IMR-90 (cell line): ENCODE results near the gene MOB3B. TPM values are rescaled to one million over a fixed set of nuclear protein-coding genes. Genes with fewer than 3 reads are reported as not detected.

ENCODE experiments used
- ATAC-seq: fragments of 200-7000 bp; cut with Tn5 transposase; 2 replicates; pipeline ENCODE4 v1.9.1; 2020; ENCODE audit warnings: low read depth, mild to moderate bottlenecking, moderate library complexity
- BruUV-seq: library from RNA; stranded (reverse); fragments of 400-500 nt; replicated peaks from 2 replicates; lab custom pipeline; 2021; lab: Mats Ljungman, UMichigan
- CTCF ChIA-PET: fragments of 300-600 bp; formaldehyde crosslinking; extraction: SDS; loops from one replicate; lab custom pipeline; 2021; ENCODE audit warnings: antibody characterized with exemption; lab: Yijun Ruan, JAX
- POLR2A ChIA-PET: fragments of 300-600 bp; sonication (Branson Sonifier 250); formaldehyde crosslinking; loops from one replicate; lab custom pipeline; 2022; ENCODE audit warnings: antibody characterized with exemption; ENCODE audit not compliant: unreplicated experiment; lab: Charles Lee
- DNase-seq: peaks from one replicate; pipeline ENCODE4 v3.0.0; 2013
- H2AFZ ChIP-seq: replicated peaks from 2 replicates; pipeline ENCODE3; 2013; ENCODE audit warnings: low read length, mild to moderate bottlenecking; ENCODE audit not compliant: poor library complexity
- H2AK5ac ChIP-seq: 2 replicates; pipeline ENCODE4 v1.6.1; 2013; ENCODE audit warnings: low read depth, low read length, inconsistent platforms
- H2AK9ac ChIP-seq: replicated peaks from 2 replicates; pipeline ENCODE3; 2013; ENCODE audit warnings: mild to moderate bottlenecking, low read depth, low read length, moderate library complexity; ENCODE audit not compliant: poor library complexity
- H2BK120ac ChIP-seq: 2 replicates; pipeline ENCODE4 v1.6.1; 2013; ENCODE audit warnings: low read depth, low read length, inconsistent platforms
- H2BK15ac ChIP-seq: 3 replicates; pipeline ENCODE4 v1.6.1; 2013; ENCODE audit warnings: low read depth, low read length, inconsistent platforms
- H2BK20ac ChIP-seq: 2 replicates; pipeline ENCODE4 v1.6.1; 2013; ENCODE audit warnings: low read depth, mild to moderate bottlenecking, inconsistent platforms, low read length, moderate library complexity
- H2BK5ac ChIP-seq: 2 replicates; pipeline ENCODE4 v1.6.1; 2013; ENCODE audit warnings: mild to moderate bottlenecking, low read depth, low read length, inconsistent platforms; ENCODE audit not compliant: poor library complexity, severe bottlenecking
- H3K14ac ChIP-seq: replicated peaks from 2 replicates; pipeline ENCODE4 v1.6.1; 2013; ENCODE audit warnings: low read depth, low read length, inconsistent platforms
- H3K18ac ChIP-seq: 2 replicates; pipeline ENCODE4 v1.6.1; 2013; ENCODE audit warnings: low read depth, low read length, control low read depth
- H3K23ac ChIP-seq: 2 replicates; pipeline ENCODE4 v1.6.1; 2013; ENCODE audit warnings: low read depth, low read length, inconsistent platforms
- H3K27ac ChIP-seq: 2 replicates; pipeline ENCODE4 v1.5.1; 2013; ENCODE audit warnings: mild to moderate bottlenecking, control low read depth, low read length; ENCODE audit not compliant: insufficient read depth
- H3K27me3 ChIP-seq: 2 replicates; pipeline ENCODE4 v1.6.1; 2013; ENCODE audit warnings: low read length; ENCODE audit not compliant: control insufficient read depth, insufficient read depth
- H3K36me3 ChIP-seq: 2 replicates; pipeline ENCODE4 v1.6.1; 2013; ENCODE audit warnings: low read length, mixed read lengths; ENCODE audit not compliant: control insufficient read depth, insufficient read depth
- H3K4ac ChIP-seq: 2 replicates; pipeline ENCODE4 v1.6.1; 2013; ENCODE audit warnings: low read depth, low read length, inconsistent platforms
- H3K4me1 ChIP-seq: 2 replicates; pipeline ENCODE4 v1.6.1; 2013; ENCODE audit warnings: low read length, mixed read lengths; ENCODE audit not compliant: control insufficient read depth, insufficient read depth
- H3K4me2 ChIP-seq: 2 replicates; pipeline ENCODE4 v1.6.1; 2013; ENCODE audit warnings: low read depth, mild to moderate bottlenecking, control low read depth, low read length, moderate library complexity
- H3K4me3 ChIP-seq: 2 replicates; pipeline ENCODE4 v1.5.1; 2013; ENCODE audit warnings: low read depth, mild to moderate bottlenecking, control low read depth, low read length, moderate library complexity; ENCODE audit not compliant: insufficient read depth
- H3K56ac ChIP-seq: 2 replicates; pipeline ENCODE4 v1.6.1; 2013; ENCODE audit warnings: low read length, inconsistent platforms; ENCODE audit not compliant: insufficient read depth; ENCODE audit errors: extremely low read depth
- H3K79me1 ChIP-seq, 2 experiments: 2 replicates each; pipeline ENCODE4 v1.6.1; 2013; ENCODE audit warnings: low read length in 2 of 2, inconsistent platforms in 1 of 2, low read depth in 1 of 2
- H3K9ac ChIP-seq: 2 replicates; pipeline ENCODE4 v1.6.1; 2013; ENCODE audit warnings: low read depth, low read length, control low read depth
- H3K9me1 ChIP-seq: 2 replicates; pipeline ENCODE4 v1.6.1; 2013; ENCODE audit warnings: low read length, inconsistent platforms; ENCODE audit not compliant: insufficient read depth
- H3K9me3 ChIP-seq: 2 replicates; pipeline ENCODE4 v1.6.1; 2013; ENCODE audit warnings: low read length; ENCODE audit not compliant: control insufficient read depth, insufficient read depth
- H4K20me1 ChIP-seq: 2 replicates; pipeline ENCODE4 v1.6.1; 2013; ENCODE audit warnings: low read length, inconsistent platforms; ENCODE audit not compliant: insufficient read depth
- H4K5ac ChIP-seq: 2 replicates; pipeline ENCODE4 v1.6.1; 2013; ENCODE audit warnings: mild to moderate bottlenecking, low read depth, low read length, control low read depth
- H4K8ac ChIP-seq, 2 experiments: 2 replicates each; pipeline ENCODE4 v1.6.1; 2013; ENCODE audit warnings: low read depth in 2 of 2, low read length in 2 of 2, control low read depth in 1 of 2, inconsistent platforms in 1 of 2
- H4K91ac ChIP-seq: 2 replicates; pipeline ENCODE4 v1.6.1; 2013; ENCODE audit warnings: low read depth, low read length, inconsistent platforms; ENCODE audit not compliant: insufficient read depth
- BHLHE40 ChIP-seq: fragments of 150-350 bp; IDR thresholded peaks from 2 replicates; pipeline ENCODE4 v1.6.1; 2016; ENCODE audit warnings: mild to moderate bottlenecking, low read depth, low read length
- CHD1 ChIP-seq: IDR thresholded peaks from 2 replicates; pipeline ENCODE4 v1.6.1; 2012; ENCODE audit warnings: low read depth, low read length, improper control_type of control experiment
- MAZ ChIP-seq: IDR thresholded peaks from 2 replicates; pipeline ENCODE4 v1.6.1; 2012; ENCODE audit warnings: low read depth, mild to moderate bottlenecking, low read length, improper control_type of control experiment, moderate library complexity, borderline replicate concordance
- MXI1 ChIP-seq: IDR thresholded peaks from 2 replicates; pipeline ENCODE4 v1.6.1; 2012; ENCODE audit warnings: low read depth, mild to moderate bottlenecking, low read length, moderate library complexity, borderline replicate concordance
- NFE2L2 ChIP-seq: fragments of 150-350 bp; IDR thresholded peaks from 2 replicates; pipeline ENCODE4 v1.6.1; 2016; ENCODE audit warnings: low read depth, mild to moderate bottlenecking, low read length
- POLR2A ChIP-seq: IDR thresholded peaks from 2 replicates; pipeline ENCODE4 v1.6.1; 2012; ENCODE audit warnings: mild to moderate bottlenecking, low read depth, low read length
- RAD21 ChIP-seq: IDR thresholded peaks from 2 replicates; pipeline ENCODE4 v1.6.1; 2012; ENCODE audit warnings: low read length, improper control_type of control experiment
- RFX5 ChIP-seq: IDR thresholded peaks from 2 replicates; pipeline ENCODE4 v1.8.0; 2012; ENCODE audit warnings: low read depth, mild to moderate bottlenecking, low read length, moderate library complexity
- SMC3 ChIP-seq: fragments of 150-350 bp; IDR thresholded peaks from 2 replicates; pipeline ENCODE4 v1.6.1; 2016; ENCODE audit warnings: low read depth, mild to moderate bottlenecking, antibody characterized with exemption, low read length, moderate library complexity
- USF2 ChIP-seq: fragments of 150-350 bp; IDR thresholded peaks from 2 replicates; pipeline ENCODE4 v1.6.1; 2017; ENCODE audit warnings: mild to moderate bottlenecking, antibody characterized with exemption, low read length, low read depth
- WGBS, 2 experiments: methylation state at CpG; one replicate each; pipeline versions ENCODE4 v1.1.5 to v1.1.7; 2013; ENCODE audit warnings: missing lambda C conversion rate in 2 of 2; ENCODE audit not compliant: insufficient read length in 1 of 2; ENCODE audit errors: extremely low coverage in 2 of 2; 5-methylcytosine and 5-hydroxymethylcytosine counted together
- dilution Hi-C: fragments of 300-500 bp; cut with HindIII; formaldehyde crosslinking; loops from one replicate; pipeline ENCODE4 v1.14.3; 2018; ENCODE audit warnings: low sequenced_read_pairs; ENCODE audit not compliant: unreplicated experiment
- in situ Hi-C: fragments of 300-500 bp; cut with MboI; formaldehyde crosslinking; loops from 3 replicates; pipeline ENCODE4 v1.14.3; 2019; ENCODE audit warnings: low sequenced_read_pairs, inconsistent platforms, mixed read lengths
- intact Hi-C: fragments of 100-400 bp; cut with micrococcal nuclease; formaldehyde crosslinking; loops from 2 replicates; pipeline ENCODE4 v1.10.0; 2022
- polyA plus RNA-seq, 3 experiments: library from polyadenylated mRNA; depleted of rRNA; stranded (reverse); fragments of >200 nt; gene quantifications; 2 replicates each; pipeline ENCODE4 v1.2.3, GENCODE V29; 2012; ENCODE audit warnings: low replicate concordance in 1 of 3
- total RNA-seq: library from RNA; depleted of rRNA; stranded (reverse); fragments of >200 nt; gene quantifications from 2 replicates; pipeline ENCODE4 v1.2.3, GENCODE V29; 2012

MOB3B gene
- total and polyA plus RNA-seq, 2 of the 4 experiments (the other 2 are of a cell fraction) = under 0.01 to 0.02 TPM

GRCh38 chr9:27527702-27528075 is 1.9 kb downstream of the MOB3B start (continued):
- no peak for TF ChIP-seq BHLHE40
- TF ChIP-seq NFE2L2 = no peak

- Histone ChIP-seq H2BK5ac (no peak within 1 kb of the TSS), H3K18ac (no peak within 1 kb of the TSS), H4K8ac (no peak within 1 kb of the TSS), H3K9me1 (no peaks in the 10 kb centered on the region), H2BK20ac (no peak within 1 kb of the TSS), H4K20me1 (no peaks in the 10 kb centered on the region), H3K56ac (no peak within 1 kb of the TSS), H3K4me3 (no peak within 1 kb of the TSS), H2BK15ac (no peak within 1 kb of the TSS), H3K27me3 (peaks cover 26% of the 10 kb centered on the region), H3K4me1 (no peaks in the 10 kb centered on the region), H3K36me3 (no peaks in the 10 kb centered on the region), H3K27ac (no peak within 1 kb of the TSS), H4K91ac (no peak within 1 kb of the TSS), H3K4ac (no peak within 1 kb of the TSS), H2AFZ (no peak within 1 kb of the TSS), H2AK9ac (no peak within 1 kb of the TSS), H2AK5ac (no peak within 1 kb of the TSS), H3K4me2 (no peak within 1 kb of the TSS), H2BK120ac (no peak within 1 kb of the TSS), H3K9ac (no peak within 1 kb of the TSS), H3K9me3 (no peaks in the 10 kb centered on the region), H3K23ac (no peak within 1 kb of the TSS), H4K5ac (no peak within 1 kb of the TSS), H3K14ac (no peak within 1 kb of the TSS), H3K79me1 (no peaks in the 10 kb centered on the region)
- in situ Hi-C loops = no loop called here
- DNase-seq (no peak), ATAC-seq (no peak)
- intact Hi-C loops = no loop called here
- ChIA-PET CTCF (no interaction called here), POLR2A (interaction anchor here (0.6 kb wide), 1 partner anchor 135 kb away, joined by 3 read pairs; no protein-coding TSS in a partner anchor)
- WGBS, 2 experiments = 40% methylated on average over 1 of the region's 2 CpGs; no CpG with 5 or more reads in 1 of the 2 experiments
- dilution Hi-C loops = no loop called here
- TF ChIP-seq RAD21 (no peak), NFE2L2 (no peak), RFX5 (no peak), MAZ (no peak), POLR2A (no peak), SMC3 (no peak), USF2 (no peak), MXI1 (no peak), CHD1 (no peak)
- BruUV-seq = no TSS peak
These were observed 5.4 kb downstream of the MOB3B start, which contains the start of gene IFNK for GRCh38 chr9:27524236-27524635. IFNK (plus strand) TSS chr9:27524290; CDS start chr9:27524337, 47 bp downstream.
